IMR-90 (cell line): Measurements from ENCODE around the gene IGF1R. TPM values are rescaled to one million over a fixed set of nuclear protein-coding genes. Genes with fewer than 3 reads are reported as not detected.

Source experiments
- ATAC-seq: fragments of 200-7000 bp; cut with Tn5 transposase; 2 replicates; pipeline ENCODE4 v1.9.1; 2020; ENCODE audit warnings: low read depth, mild to moderate bottlenecking, moderate library complexity
- BruUV-seq: library from RNA; stranded (reverse); fragments of 400-500 nt; replicated peaks from 2 replicates; lab custom pipeline; 2021; lab: Mats Ljungman, UMichigan
- CTCF ChIA-PET: fragments of 300-600 bp; formaldehyde crosslinking; extraction: SDS; loops from one replicate; lab custom pipeline; 2021; ENCODE audit warnings: antibody characterized with exemption; lab: Yijun Ruan, JAX
- POLR2A ChIA-PET: fragments of 300-600 bp; sonication (Branson Sonifier 250); formaldehyde crosslinking; loops from one replicate; lab custom pipeline; 2022; ENCODE audit warnings: antibody characterized with exemption; ENCODE audit not compliant: unreplicated experiment; lab: Charles Lee
- DNase-seq: peaks from one replicate; pipeline ENCODE4 v3.0.0; 2013
- H2AFZ ChIP-seq: replicated peaks from 2 replicates; pipeline ENCODE3; 2013; ENCODE audit warnings: low read length, mild to moderate bottlenecking; ENCODE audit not compliant: poor library complexity
- H2AK5ac ChIP-seq: 2 replicates; pipeline ENCODE4 v1.6.1; 2013; ENCODE audit warnings: low read depth, low read length, inconsistent platforms
- H2AK9ac ChIP-seq: replicated peaks from 2 replicates; pipeline ENCODE3; 2013; ENCODE audit warnings: mild to moderate bottlenecking, low read depth, low read length, moderate library complexity; ENCODE audit not compliant: poor library complexity
- H2BK120ac ChIP-seq: 2 replicates; pipeline ENCODE4 v1.6.1; 2013; ENCODE audit warnings: low read depth, low read length, inconsistent platforms
- H2BK15ac ChIP-seq: 3 replicates; pipeline ENCODE4 v1.6.1; 2013; ENCODE audit warnings: low read depth, low read length, inconsistent platforms
- H2BK20ac ChIP-seq: 2 replicates; pipeline ENCODE4 v1.6.1; 2013; ENCODE audit warnings: low read depth, mild to moderate bottlenecking, inconsistent platforms, low read length, moderate library complexity
- H2BK5ac ChIP-seq: 2 replicates; pipeline ENCODE4 v1.6.1; 2013; ENCODE audit warnings: mild to moderate bottlenecking, low read depth, low read length, inconsistent platforms; ENCODE audit not compliant: poor library complexity, severe bottlenecking
- H3K14ac ChIP-seq: replicated peaks from 2 replicates; pipeline ENCODE4 v1.6.1; 2013; ENCODE audit warnings: low read depth, low read length, inconsistent platforms
- H3K18ac ChIP-seq: 2 replicates; pipeline ENCODE4 v1.6.1; 2013; ENCODE audit warnings: low read depth, low read length, control low read depth
- H3K23ac ChIP-seq: 2 replicates; pipeline ENCODE4 v1.6.1; 2013; ENCODE audit warnings: low read depth, low read length, inconsistent platforms
- H3K27ac ChIP-seq: 2 replicates; pipeline ENCODE4 v1.5.1; 2013; ENCODE audit warnings: mild to moderate bottlenecking, control low read depth, low read length; ENCODE audit not compliant: insufficient read depth
- H3K27me3 ChIP-seq: 2 replicates; pipeline ENCODE4 v1.6.1; 2013; ENCODE audit warnings: low read length; ENCODE audit not compliant: control insufficient read depth, insufficient read depth
- H3K36me3 ChIP-seq: 2 replicates; pipeline ENCODE4 v1.6.1; 2013; ENCODE audit warnings: low read length, mixed read lengths; ENCODE audit not compliant: control insufficient read depth, insufficient read depth
- H3K4ac ChIP-seq: 2 replicates; pipeline ENCODE4 v1.6.1; 2013; ENCODE audit warnings: low read depth, low read length, inconsistent platforms
- H3K4me1 ChIP-seq: 2 replicates; pipeline ENCODE4 v1.6.1; 2013; ENCODE audit warnings: low read length, mixed read lengths; ENCODE audit not compliant: control insufficient read depth, insufficient read depth
- H3K4me2 ChIP-seq: 2 replicates; pipeline ENCODE4 v1.6.1; 2013; ENCODE audit warnings: low read depth, mild to moderate bottlenecking, control low read depth, low read length, moderate library complexity
- H3K4me3 ChIP-seq: 2 replicates; pipeline ENCODE4 v1.5.1; 2013; ENCODE audit warnings: low read depth, mild to moderate bottlenecking, control low read depth, low read length, moderate library complexity; ENCODE audit not compliant: insufficient read depth
- H3K56ac ChIP-seq: 2 replicates; pipeline ENCODE4 v1.6.1; 2013; ENCODE audit warnings: low read length, inconsistent platforms; ENCODE audit not compliant: insufficient read depth; ENCODE audit errors: extremely low read depth
- H3K79me1 ChIP-seq, 2 experiments: 2 replicates each; pipeline ENCODE4 v1.6.1; 2013; ENCODE audit warnings: low read length in 2 of 2, inconsistent platforms in 1 of 2, low read depth in 1 of 2
- H3K9ac ChIP-seq: 2 replicates; pipeline ENCODE4 v1.6.1; 2013; ENCODE audit warnings: low read depth, low read length, control low read depth
- H3K9me1 ChIP-seq: 2 replicates; pipeline ENCODE4 v1.6.1; 2013; ENCODE audit warnings: low read length, inconsistent platforms; ENCODE audit not compliant: insufficient read depth
- H3K9me3 ChIP-seq: 2 replicates; pipeline ENCODE4 v1.6.1; 2013; ENCODE audit warnings: low read length; ENCODE audit not compliant: control insufficient read depth, insufficient read depth
- H4K20me1 ChIP-seq: 2 replicates; pipeline ENCODE4 v1.6.1; 2013; ENCODE audit warnings: low read length, inconsistent platforms; ENCODE audit not compliant: insufficient read depth
- H4K5ac ChIP-seq: 2 replicates; pipeline ENCODE4 v1.6.1; 2013; ENCODE audit warnings: mild to moderate bottlenecking, low read depth, low read length, control low read depth
- H4K8ac ChIP-seq, 2 experiments: 2 replicates each; pipeline ENCODE4 v1.6.1; 2013; ENCODE audit warnings: low read depth in 2 of 2, low read length in 2 of 2, control low read depth in 1 of 2, inconsistent platforms in 1 of 2
- H4K91ac ChIP-seq: 2 replicates; pipeline ENCODE4 v1.6.1; 2013; ENCODE audit warnings: low read depth, low read length, inconsistent platforms; ENCODE audit not compliant: insufficient read depth
- BHLHE40 ChIP-seq: fragments of 150-350 bp; IDR thresholded peaks from 2 replicates; pipeline ENCODE4 v1.6.1; 2016; ENCODE audit warnings: mild to moderate bottlenecking, low read depth, low read length
- CHD1 ChIP-seq: IDR thresholded peaks from 2 replicates; pipeline ENCODE4 v1.6.1; 2012; ENCODE audit warnings: low read depth, low read length, improper control_type of control experiment
- CTCF ChIP-seq: conservative IDR thresholded peaks from 2 replicates; pipeline ENCODE4 v1.5.1; 2012; ENCODE audit warnings: mild to moderate bottlenecking, low read depth, low read length, improper control_type of control experiment
- ELK1 ChIP-seq: fragments of 150-350 bp; IDR thresholded peaks from 2 replicates; pipeline ENCODE4 v1.6.1; 2016; ENCODE audit warnings: low read depth, mild to moderate bottlenecking, low read length, moderate library complexity, borderline replicate concordance
- FOS ChIP-seq: fragments of 150-350 bp; IDR thresholded peaks from 2 replicates; pipeline ENCODE4 v1.6.1; 2016; ENCODE audit warnings: low read depth, low read length
- MAFK ChIP-seq: IDR thresholded peaks from 2 replicates; pipeline ENCODE4 v1.6.1; 2012; ENCODE audit warnings: low read depth, low read length, improper control_type of control experiment
- MAZ ChIP-seq: IDR thresholded peaks from 2 replicates; pipeline ENCODE4 v1.6.1; 2012; ENCODE audit warnings: low read depth, mild to moderate bottlenecking, low read length, improper control_type of control experiment, moderate library complexity, borderline replicate concordance
- MXI1 ChIP-seq: IDR thresholded peaks from 2 replicates; pipeline ENCODE4 v1.6.1; 2012; ENCODE audit warnings: low read depth, mild to moderate bottlenecking, low read length, moderate library complexity, borderline replicate concordance
- NFE2L2 ChIP-seq: fragments of 150-350 bp; IDR thresholded peaks from 2 replicates; pipeline ENCODE4 v1.6.1; 2016; ENCODE audit warnings: low read depth, mild to moderate bottlenecking, low read length
- POLR2A ChIP-seq: IDR thresholded peaks from 2 replicates; pipeline ENCODE4 v1.6.1; 2012; ENCODE audit warnings: mild to moderate bottlenecking, low read depth, low read length
- RAD21 ChIP-seq: IDR thresholded peaks from 2 replicates; pipeline ENCODE4 v1.6.1; 2012; ENCODE audit warnings: low read length, improper control_type of control experiment
- RCOR1 ChIP-seq: IDR thresholded peaks from 2 replicates; pipeline ENCODE4 v1.6.1; 2012; ENCODE audit warnings: mild to moderate bottlenecking, low read length, improper control_type of control experiment; ENCODE audit not compliant: insufficient replicate concordance
- RFX5 ChIP-seq: IDR thresholded peaks from 2 replicates; pipeline ENCODE4 v1.8.0; 2012; ENCODE audit warnings: low read depth, mild to moderate bottlenecking, low read length, moderate library complexity
- SMC3 ChIP-seq: fragments of 150-350 bp; IDR thresholded peaks from 2 replicates; pipeline ENCODE4 v1.6.1; 2016; ENCODE audit warnings: low read depth, mild to moderate bottlenecking, antibody characterized with exemption, low read length, moderate library complexity
- USF2 ChIP-seq: fragments of 150-350 bp; IDR thresholded peaks from 2 replicates; pipeline ENCODE4 v1.6.1; 2017; ENCODE audit warnings: mild to moderate bottlenecking, antibody characterized with exemption, low read length, low read depth
- WGBS, 2 experiments: methylation state at CpG; one replicate each; pipeline versions ENCODE4 v1.1.5 to v1.1.7; 2013; ENCODE audit warnings: missing lambda C conversion rate in 2 of 2; ENCODE audit not compliant: insufficient read length in 1 of 2; ENCODE audit errors: extremely low coverage in 2 of 2; 5-methylcytosine and 5-hydroxymethylcytosine counted together
- dilution Hi-C: fragments of 300-500 bp; cut with HindIII; formaldehyde crosslinking; loops from one replicate; pipeline ENCODE4 v1.14.3; 2018; ENCODE audit warnings: low sequenced_read_pairs; ENCODE audit not compliant: unreplicated experiment
- in situ Hi-C: fragments of 300-500 bp; cut with MboI; formaldehyde crosslinking; loops from 3 replicates; pipeline ENCODE4 v1.14.3; 2019; ENCODE audit warnings: low sequenced_read_pairs, inconsistent platforms, mixed read lengths
- intact Hi-C: fragments of 100-400 bp; cut with micrococcal nuclease; formaldehyde crosslinking; loops from 2 replicates; pipeline ENCODE4 v1.10.0; 2022
- polyA plus RNA-seq, 3 experiments: library from polyadenylated mRNA; depleted of rRNA; stranded (reverse); fragments of >200 nt; gene quantifications; 2 replicates each; pipeline ENCODE4 v1.2.3, GENCODE V29; 2012; ENCODE audit warnings: low replicate concordance in 1 of 3
- total RNA-seq: library from RNA; depleted of rRNA; stranded (reverse); fragments of >200 nt; gene quantifications from 2 replicates; pipeline ENCODE4 v1.2.3, GENCODE V29; 2012

Gene IGF1R
- total and polyA plus RNA-seq, 2 of the 4 experiments (the other 2 are of a cell fraction), result 24.0 to 24.9 TPM

- H3K79me1 ChIP-seq, result peaks cover 56 to 88% of the 10 kb centered on the region in 2 experiments
- dilution Hi-C loops, result no loop called here
- H2BK15ac ChIP-seq, result no peak overlapping the region
- no peaks in the 10 kb centered on the region for H3K9me3 ChIP-seq
- in situ Hi-C loops, result no loop called here
- ChIA-PET CTCF (no interaction called here), POLR2A (no interaction called here)
- H3K9me1 ChIP-seq, result peaks cover 35% of the 10 kb centered on the region
- no peak overlapping the region for H3K4ac ChIP-seq
- no peak overlapping the region for H3K9ac ChIP-seq
- H3K27ac ChIP-seq, result no peak overlapping the region
- H3K14ac ChIP-seq, result no peak overlapping the region
- H2AK5ac ChIP-seq, result no peak overlapping the region
- WGBS, 2 experiments, result 66% methylated on average over 2 of the region's 12 CpGs; no CpG with 5 or more reads in 1 of the 2 experiments
- no peak overlapping the region for H3K56ac ChIP-seq
- no TSS peak for BruUV-seq
- H3K36me3 ChIP-seq, result no peaks in the 10 kb centered on the region
- no peak overlapping the region for H3K4me3 ChIP-seq
- no peak overlapping the region for H4K8ac ChIP-seq
- H3K4me2 ChIP-seq, result no peak overlapping the region
- intact Hi-C loops, result no loop called here
- no peak overlapping the region for H4K5ac ChIP-seq
- H2AK9ac ChIP-seq, result no peak overlapping the region
- H2BK120ac ChIP-seq, result no peak overlapping the region
- H3K23ac ChIP-seq, result no peak overlapping the region
- H2AFZ ChIP-seq, result no peak overlapping the region
- no peaks in the 10 kb centered on the region for H3K27me3 ChIP-seq
- DNase-seq, result peak; percentile 7
- no peak overlapping the region for H4K91ac ChIP-seq
- peaks cover 88% of the 10 kb centered on the region for H4K20me1 ChIP-seq
- no peak for ATAC-seq
- H2BK5ac ChIP-seq, result no peak overlapping the region
- H3K18ac ChIP-seq, result no peak overlapping the region
- H2BK20ac ChIP-seq, result no peak overlapping the region
- peaks cover 22% of the 10 kb centered on the region for H3K4me1 ChIP-seq
- TF ChIP-seq SMC3 (no peak), MAFK (no peak), CTCF (no peak), POLR2A (no peak), FOS (no peak), RFX5 (no peak), CHD1 (no peak), MXI1 (no peak), USF2 (no peak), NFE2L2 (no peak), RCOR1 (no peak), BHLHE40 (no peak), MAZ (no peak), RAD21 (no peak), ELK1 (no peak)
Observed at GRCh38 chr15:98805434-98806274, 157.3 kb downstream of the IGF1R start.
